ENCODE results near the gene CA6.
"Not testable (repeated sequence)": the region's sequence is repeated elsewhere in the genome, so short reads cannot be mapped to it uniquely, and the experiment has no call there.

CA6 gene

DNA sequence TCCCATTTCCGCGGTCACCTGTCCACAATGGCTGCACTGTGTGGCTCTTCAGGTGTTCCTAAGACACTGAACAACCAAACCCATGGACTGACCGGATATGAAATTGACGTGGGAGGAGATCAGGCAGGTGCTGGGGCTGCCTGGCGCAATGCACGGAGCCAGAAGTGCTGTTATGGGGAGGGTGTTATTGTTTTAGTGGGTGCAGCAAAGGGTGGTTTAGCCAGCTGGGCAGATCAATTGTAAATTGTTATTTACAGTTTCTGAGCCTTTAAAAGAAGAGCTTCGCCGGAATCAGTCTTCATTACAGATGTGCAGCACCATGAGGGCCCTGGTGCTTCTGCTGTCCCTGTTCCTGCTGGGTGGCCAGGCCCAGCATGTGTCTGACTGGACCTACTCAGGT, at the start of gene CA6:
Gene CA6, plus strand, starts transcription at position 301 of the 400 bp plus-strand sequence. Its CDS starts 19 bp downstream, at position 320.
- no peak for DNase-seq (ENCODE audit: extremely low read depth, insufficient read length)
- H3K4me3 ChIP-seq (replicated peaks; ENCODE audit: low read depth, low read length): no peak within 1 kb of the TSS
- no peaks in the 10 kb centered on the region; the same call in 1 of the 2 replicates for H3K27me3 ChIP-seq (replicated peaks; ENCODE audit: control insufficient read depth, insufficient read depth, low read length)
- TF ChIP-seq, protein P1, sequence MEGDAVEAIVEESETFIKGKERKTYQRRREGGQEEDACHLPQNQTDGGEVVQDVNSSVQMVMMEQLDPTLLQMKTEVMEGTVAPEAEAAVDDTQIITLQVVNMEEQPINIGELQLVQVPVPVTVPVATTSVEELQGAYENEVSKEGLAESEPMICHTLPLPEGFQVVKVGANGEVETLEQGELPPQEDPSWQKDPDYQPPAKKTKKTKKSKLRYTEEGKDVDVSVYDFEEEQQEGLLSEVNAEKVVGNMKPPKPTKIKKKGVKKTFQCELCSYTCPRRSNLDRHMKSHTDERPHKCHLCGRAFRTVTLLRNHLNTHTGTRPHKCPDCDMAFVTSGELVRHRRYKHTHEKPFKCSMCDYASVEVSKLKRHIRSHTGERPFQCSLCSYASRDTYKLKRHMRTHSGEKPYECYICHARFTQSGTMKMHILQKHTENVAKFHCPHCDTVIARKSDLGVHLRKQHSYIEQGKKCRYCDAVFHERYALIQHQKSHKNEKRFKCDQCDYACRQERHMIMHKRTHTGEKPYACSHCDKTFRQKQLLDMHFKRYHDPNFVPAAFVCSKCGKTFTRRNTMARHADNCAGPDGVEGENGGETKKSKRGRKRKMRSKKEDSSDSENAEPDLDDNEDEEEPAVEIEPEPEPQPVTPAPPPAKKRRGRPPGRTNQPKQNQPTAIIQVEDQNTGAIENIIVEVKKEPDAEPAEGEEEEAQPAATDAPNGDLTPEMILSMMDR (IDR thresholded peaks at IDR 0.05; ENCODE audit: insufficient read depth, low read length, poor library complexity, severe bottlenecking): no peak
- H3K36me3 ChIP-seq (ENCODE audit: control insufficient read depth, insufficient read depth, low read length): no peaks in the 10 kb centered on the region

DNA sequence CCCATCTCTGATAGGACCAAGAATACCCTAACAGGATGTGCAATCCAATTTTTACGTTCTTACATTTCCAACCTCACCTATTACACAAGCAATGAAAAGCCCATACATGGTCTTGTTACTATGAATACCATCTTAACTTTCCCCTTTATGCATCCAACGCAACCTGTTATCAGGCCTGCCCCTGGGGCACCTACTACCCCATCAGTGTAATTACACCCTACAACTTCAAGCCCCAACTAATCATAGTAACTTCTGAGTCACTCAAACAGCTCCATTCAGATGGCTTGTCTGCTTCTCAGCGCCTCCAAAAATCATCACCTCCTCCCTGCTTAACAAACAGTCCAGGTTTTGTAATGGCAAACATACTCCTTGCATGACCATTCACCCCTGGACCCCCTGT, 48.9 kb upstream of the CA6 start:
- not testable (repeated sequence) for H3K4me3 ChIP-seq (replicated peaks; ENCODE audit: low read depth, low read length); DNase-seq (ENCODE audit: extremely low read depth, insufficient read length); H3K36me3 ChIP-seq (ENCODE audit: control insufficient read depth, insufficient read depth, low read length); H3K27me3 ChIP-seq (replicated peaks; ENCODE audit: control insufficient read depth, insufficient read depth, low read length)

DNA sequence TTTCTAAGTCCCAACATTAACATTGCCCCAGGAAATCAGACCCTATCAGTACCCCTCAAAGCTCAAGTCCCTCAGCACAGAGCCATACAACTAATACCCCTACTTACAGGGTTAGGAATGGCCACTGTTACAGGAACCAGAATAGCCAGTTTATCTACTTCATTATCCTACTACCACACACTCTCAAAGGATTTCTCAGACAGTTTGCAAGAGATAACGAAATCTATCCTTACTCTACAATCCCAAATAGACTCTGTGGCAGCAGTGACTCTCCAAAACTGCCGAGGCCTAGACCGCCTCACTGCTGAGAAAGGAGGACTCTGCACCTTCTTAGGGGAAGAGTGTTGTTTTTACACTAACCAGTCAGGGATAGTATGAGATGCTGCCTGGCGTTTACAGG, 48.2 kb upstream of the CA6 start:
- DNase-seq (ENCODE audit: extremely low read depth, insufficient read length); H3K36me3 ChIP-seq (ENCODE audit: control insufficient read depth, insufficient read depth, low read length): not testable (repeated sequence)

DNA sequence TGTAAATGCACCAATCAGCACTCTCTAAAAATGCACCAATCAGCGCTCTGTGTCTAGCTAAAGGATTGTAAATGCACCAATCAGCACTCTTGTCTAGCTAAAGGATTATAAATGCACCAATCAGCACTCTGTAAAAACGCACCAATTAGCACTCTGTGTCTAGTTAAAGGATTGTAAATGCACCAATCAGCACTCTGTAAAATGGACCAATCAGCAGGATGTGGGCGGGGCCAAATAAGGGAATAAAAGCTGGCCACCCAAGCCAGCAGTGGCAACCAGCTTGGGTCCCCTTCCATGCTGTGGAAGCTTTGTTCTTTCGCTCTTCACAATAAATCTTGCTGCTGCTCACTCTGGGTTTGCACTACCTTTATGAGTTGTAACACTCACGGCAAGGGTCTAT, 47.2 kb upstream of the CA6 start:
- not testable (repeated sequence) for DNase-seq (ENCODE audit: extremely low read depth, insufficient read length); H3K27me3 ChIP-seq (replicated peaks; ENCODE audit: control insufficient read depth, insufficient read depth, low read length); H3K4me3 ChIP-seq (replicated peaks; ENCODE audit: low read depth, low read length); H3K36me3 ChIP-seq (ENCODE audit: control insufficient read depth, insufficient read depth, low read length)

More for the DNA sequence above, 48.2 kb upstream of the CA6 start:
- H3K27me3 ChIP-seq (replicated peaks; ENCODE audit: control insufficient read depth, insufficient read depth, low read length); H3K4me3 ChIP-seq (replicated peaks; ENCODE audit: low read depth, low read length): not testable (repeated sequence)

DNA sequence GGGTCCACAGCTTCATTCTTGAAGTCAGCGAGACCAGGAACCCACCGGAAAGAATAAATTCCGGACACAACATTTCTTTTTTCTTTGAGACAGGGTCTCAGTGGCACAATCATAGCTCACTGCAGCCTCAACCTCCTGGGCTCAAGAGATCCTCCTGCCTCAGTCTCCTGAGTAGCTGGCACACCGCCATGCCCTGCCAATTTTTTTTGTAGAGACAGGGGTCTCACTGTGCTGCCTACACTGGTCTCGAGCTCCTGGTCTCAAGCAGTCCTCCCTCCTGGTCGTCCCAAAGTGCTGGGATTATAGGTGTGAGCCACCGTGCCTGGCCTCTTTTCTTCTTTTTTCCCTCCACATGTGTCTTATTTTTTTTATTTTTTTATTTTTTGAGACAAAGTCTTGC, 46.6 kb upstream of the CA6 start:
- H3K36me3 ChIP-seq (ENCODE audit: control insufficient read depth, insufficient read depth, low read length): no peaks in the 10 kb centered on the region
- no peak for DNase-seq (ENCODE audit: extremely low read depth, insufficient read length)
- no peaks in the 10 kb centered on the region for H3K27me3 ChIP-seq (replicated peaks; ENCODE audit: control insufficient read depth, insufficient read depth, low read length)
- H3K4me3 ChIP-seq (replicated peaks; ENCODE audit: low read depth, low read length): no peak overlapping the region
- TF ChIP-seq, protein P1 (IDR thresholded peaks at IDR 0.05; ENCODE audit: insufficient read depth, low read length, poor library complexity, severe bottlenecking): no peak

DNA sequence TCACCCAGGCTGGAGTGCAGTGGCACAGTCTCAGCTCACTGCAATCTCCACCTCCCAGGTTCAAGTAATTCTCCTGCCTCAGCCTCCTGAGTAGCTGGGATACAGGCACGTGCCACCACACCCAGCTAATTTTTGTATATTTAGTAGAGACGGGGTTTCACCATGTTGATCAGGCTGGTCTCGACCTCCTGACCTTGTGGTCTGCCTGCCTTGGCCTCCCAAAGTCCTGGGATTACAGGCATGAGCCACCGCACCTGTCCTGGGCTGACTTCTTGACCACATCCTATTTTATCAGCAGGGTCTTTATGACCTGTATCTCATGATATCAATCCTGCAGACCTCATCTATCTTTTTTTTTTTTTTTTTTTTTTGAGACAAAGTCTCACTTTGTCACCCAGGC, 45.0 kb upstream of the CA6 start:
- H3K27me3 ChIP-seq (replicated peaks; ENCODE audit: control insufficient read depth, insufficient read depth, low read length); H3K36me3 ChIP-seq (ENCODE audit: control insufficient read depth, insufficient read depth, low read length); H3K4me3 ChIP-seq (replicated peaks; ENCODE audit: low read depth, low read length); DNase-seq (ENCODE audit: extremely low read depth, insufficient read length): not testable (repeated sequence)

DNA sequence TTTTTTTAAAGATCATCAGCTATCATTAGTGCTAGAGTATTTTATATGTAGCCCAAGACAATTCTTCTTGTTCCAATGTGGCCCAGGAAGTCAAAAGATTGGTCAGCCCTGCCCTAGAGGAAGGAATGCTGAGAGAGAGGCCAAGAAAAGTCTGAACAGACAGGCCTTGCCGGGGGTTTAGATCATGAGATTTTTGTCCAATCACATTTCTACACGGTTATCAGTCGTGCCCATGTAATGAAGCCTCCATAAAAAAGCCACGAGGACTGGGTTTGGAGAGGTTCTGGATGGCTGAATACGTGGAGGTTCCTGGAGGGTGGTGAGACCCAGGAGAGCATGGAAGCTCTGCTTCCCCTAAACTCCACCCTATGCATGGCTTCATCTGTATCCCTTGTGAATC, 42.9 kb upstream of the CA6 start:
- no peak for DNase-seq (ENCODE audit: extremely low read depth, insufficient read length)
- TF ChIP-seq, protein P1 (IDR thresholded peaks at IDR 0.05; ENCODE audit: insufficient read depth, low read length, poor library complexity, severe bottlenecking): no peak
- H3K36me3 ChIP-seq (ENCODE audit: control insufficient read depth, insufficient read depth, low read length): no peaks in the 10 kb centered on the region
- no peaks in the 10 kb centered on the region for H3K27me3 ChIP-seq (replicated peaks; ENCODE audit: control insufficient read depth, insufficient read depth, low read length)
- H3K4me3 ChIP-seq (replicated peaks; ENCODE audit: low read depth, low read length): no peak overlapping the region

DNA sequence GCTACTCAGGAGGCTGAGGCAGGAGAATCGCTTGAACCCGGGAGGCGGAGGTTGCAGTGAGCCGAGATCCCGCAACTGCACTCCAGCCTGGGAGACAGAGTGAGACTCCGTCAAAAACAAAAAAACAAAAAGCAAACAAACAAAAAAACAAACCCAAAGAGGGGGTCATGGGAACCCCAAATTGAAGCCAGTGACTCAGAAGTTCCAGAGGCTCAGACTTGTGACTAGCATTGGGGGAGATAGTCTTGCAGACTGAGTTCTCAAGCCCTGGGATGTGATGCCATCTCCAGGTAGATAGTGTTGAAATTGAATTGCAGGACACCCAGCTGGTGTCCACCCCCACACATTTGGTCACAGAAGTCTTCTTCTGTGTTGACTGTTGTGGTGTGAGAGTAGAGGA, 42.3 kb upstream of the CA6 start:
- no peak for DNase-seq (ENCODE audit: extremely low read depth, insufficient read length)
- Histone ChIP-seq H3K36me3 (ENCODE audit: control insufficient read depth, insufficient read depth, low read length) (no peaks in the 10 kb centered on the region), H3K27me3 (replicated peaks; ENCODE audit: control insufficient read depth, insufficient read depth, low read length) (no peaks in the 10 kb centered on the region), H3K4me3 (replicated peaks; ENCODE audit: low read depth, low read length) (no peak overlapping the region)
- TF ChIP-seq, protein P1 (IDR thresholded peaks at IDR 0.05; ENCODE audit: insufficient read depth, low read length, poor library complexity, severe bottlenecking): no peak
